HEK293T (cell line): Measurements from ENCODE around the gene CCDC92.

Source experiments
- CTCF ChIA-PET: fragments of 350-600 bp; formaldehyde crosslinking; extraction: SDS; loops from one replicate; lab custom pipeline; 2021; ENCODE audit warnings: antibody characterized with exemption, inconsistent platforms; lab: Yijun Ruan, JAX
- POLR2A ChIA-PET: fragments of 350-600 bp; formaldehyde crosslinking; extraction: SDS; loops from one replicate; lab custom pipeline; 2020; ENCODE audit warnings: antibody characterized with exemption, inconsistent platforms; lab: Yijun Ruan, JAX
- DNase-seq: peaks from one replicate; pipeline ENCODE4 v3.0.0; 2012; ENCODE audit warnings: mixed read lengths; ENCODE audit errors: extremely low spot score
- ARNT ChIP-seq: fragments of 450-650 bp; IDR thresholded peaks from 2 replicates; pipeline ENCODE4 v1.6.1; 2017; ENCODE audit warnings: mild to moderate bottlenecking
- BHLHE40 ChIP-seq: fragments of 450-650 bp; IDR thresholded peaks from 2 replicates; pipeline ENCODE4 v1.6.1; 2016; ENCODE audit warnings: mild to moderate bottlenecking, moderate library complexity, borderline replicate concordance
- CTBP1 ChIP-seq: fragments of 450-650 bp; IDR thresholded peaks from 2 replicates; pipeline ENCODE4 v1.6.1; 2016; ENCODE audit warnings: borderline replicate concordance
- ELF4 ChIP-seq: fragments of 450-650 bp; IDR thresholded peaks from 2 replicates; pipeline ENCODE4 v1.6.1; 2017; ENCODE audit warnings: antibody characterized with exemption
- FOXA1 ChIP-seq: fragments of 450-650 bp; IDR thresholded peaks from 2 replicates; pipeline ENCODE4 v1.6.1; 2016; ENCODE audit warnings: mild to moderate bottlenecking
- FOXK2 ChIP-seq: fragments of 450-650 bp; IDR thresholded peaks from 2 replicates; pipeline ENCODE4 v1.6.1; 2016; ENCODE audit warnings: mild to moderate bottlenecking
- FOXM1 ChIP-seq: fragments of 450-650 bp; IDR thresholded peaks from 2 replicates; pipeline ENCODE4 v1.6.1; 2017; ENCODE audit warnings: mild to moderate bottlenecking, borderline replicate concordance
- HDGF ChIP-seq: fragments of 450-650 bp; IDR thresholded peaks from 2 replicates; pipeline ENCODE4 v1.6.1; 2017; ENCODE audit warnings: antibody characterized with exemption, borderline replicate concordance
- L3MBTL2 ChIP-seq: fragments of 450-650 bp; conservative IDR thresholded peaks from 2 replicates; pipeline ENCODE4 v1.6.1; 2016; ENCODE audit warnings: mild to moderate bottlenecking
- LEF1 ChIP-seq: fragments of 450-650 bp; IDR thresholded peaks from 2 replicates; pipeline ENCODE4 v1.6.1; 2017; ENCODE audit warnings: mild to moderate bottlenecking, borderline replicate concordance
- NFRKB ChIP-seq: fragments of 450-650 bp; IDR thresholded peaks from 2 replicates; pipeline ENCODE4 v1.6.1; 2016; ENCODE audit warnings: mild to moderate bottlenecking, moderate library complexity
- SP1 ChIP-seq: fragments of 450-650 bp; IDR thresholded peaks from 2 replicates; pipeline ENCODE4 v1.6.1; 2017
- SUZ12 ChIP-seq: fragments of 450-650 bp; IDR thresholded peaks from 2 replicates; pipeline ENCODE4 v1.6.1; 2016; ENCODE audit warnings: mild to moderate bottlenecking
- TARDBP ChIP-seq: fragments of 450-650 bp; IDR thresholded peaks from 2 replicates; pipeline ENCODE4 v1.6.1; 2016
- ZNF384 ChIP-seq: fragments of 450-650 bp; IDR thresholded peaks from 2 replicates; pipeline ENCODE4 v1.6.1; 2016
- TF ChIP-seq, protein P1 (sequence below): fragments of 450-650 bp; IDR thresholded peaks from 2 replicates; pipeline ENCODE4 v1.6.1; 2016

The CCDC92 gene

DNA sequence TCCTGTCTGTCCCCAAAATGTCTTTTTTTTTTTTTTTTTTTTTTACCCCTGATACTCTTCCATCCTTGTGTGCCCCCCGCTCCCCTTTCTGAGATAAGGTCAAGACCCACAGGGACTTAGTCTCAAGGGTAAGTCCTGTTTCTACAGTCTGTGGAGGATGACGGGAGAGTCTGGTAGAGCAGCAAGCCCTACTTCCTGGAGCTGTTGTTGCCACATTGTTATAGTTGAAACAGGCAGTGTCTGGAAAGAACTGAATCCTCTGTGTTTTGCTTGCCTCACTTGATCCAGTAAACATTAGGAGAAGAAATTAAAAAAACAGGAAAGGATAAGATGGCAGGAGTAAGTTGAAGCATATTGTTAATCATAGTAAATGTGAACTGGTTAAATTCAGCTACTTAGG lies 45.9 kb upstream of the CCDC92 start:
- ChIA-PET CTCF (no interaction called here), POLR2A (no interaction called here)
- TF ChIP-seq ARNT (no peak), LEF1 (no peak), NFRKB (no peak)
- TF ChIP-seq, protein P1, sequence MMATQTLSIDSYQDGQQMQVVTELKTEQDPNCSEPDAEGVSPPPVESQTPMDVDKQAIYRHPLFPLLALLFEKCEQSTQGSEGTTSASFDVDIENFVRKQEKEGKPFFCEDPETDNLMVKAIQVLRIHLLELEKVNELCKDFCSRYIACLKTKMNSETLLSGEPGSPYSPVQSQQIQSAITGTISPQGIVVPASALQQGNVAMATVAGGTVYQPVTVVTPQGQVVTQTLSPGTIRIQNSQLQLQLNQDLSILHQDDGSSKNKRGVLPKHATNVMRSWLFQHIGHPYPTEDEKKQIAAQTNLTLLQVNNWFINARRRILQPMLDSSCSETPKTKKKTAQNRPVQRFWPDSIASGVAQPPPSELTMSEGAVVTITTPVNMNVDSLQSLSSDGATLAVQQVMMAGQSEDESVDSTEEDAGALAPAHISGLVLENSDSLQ = no peak
- no peak for DNase-seq

DNA sequence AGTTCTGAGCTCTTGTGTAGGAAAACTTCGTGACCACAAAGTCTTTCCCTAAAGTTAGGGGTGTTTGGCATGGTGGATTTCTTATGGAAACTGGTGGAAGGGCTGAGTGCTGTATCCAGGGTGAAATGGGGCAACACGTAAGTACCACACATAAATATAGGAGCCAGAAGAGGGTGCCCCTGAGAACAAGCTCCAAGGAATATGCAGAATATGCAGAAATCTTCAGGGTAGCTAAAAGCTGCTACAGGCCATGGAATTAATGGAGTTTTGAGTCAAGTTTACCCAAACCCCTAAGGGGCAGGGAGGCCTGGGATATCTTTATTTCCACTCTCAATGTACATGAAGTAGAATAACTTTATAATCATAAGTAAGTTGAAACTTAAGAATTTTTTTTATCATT lies 44.4 kb upstream of the CCDC92 start:
- ChIA-PET CTCF (no interaction called here), POLR2A (no interaction called here)
- DNase-seq = no peak
- TF ChIP-seq CTBP1 (no peak), BHLHE40 (no peak), FOXK2 (no peak), FOXM1 (no peak), L3MBTL2 (no peak), FOXA1 (no peak), ZNF384 (no peak), TARDBP (no peak), NFRKB (no peak), ARNT (no peak), ELF4 (no peak), SP1 (no peak), LEF1 (no peak), SUZ12 (no peak), HDGF (no peak)
- TF ChIP-seq, protein P1 = no peak

DNA sequence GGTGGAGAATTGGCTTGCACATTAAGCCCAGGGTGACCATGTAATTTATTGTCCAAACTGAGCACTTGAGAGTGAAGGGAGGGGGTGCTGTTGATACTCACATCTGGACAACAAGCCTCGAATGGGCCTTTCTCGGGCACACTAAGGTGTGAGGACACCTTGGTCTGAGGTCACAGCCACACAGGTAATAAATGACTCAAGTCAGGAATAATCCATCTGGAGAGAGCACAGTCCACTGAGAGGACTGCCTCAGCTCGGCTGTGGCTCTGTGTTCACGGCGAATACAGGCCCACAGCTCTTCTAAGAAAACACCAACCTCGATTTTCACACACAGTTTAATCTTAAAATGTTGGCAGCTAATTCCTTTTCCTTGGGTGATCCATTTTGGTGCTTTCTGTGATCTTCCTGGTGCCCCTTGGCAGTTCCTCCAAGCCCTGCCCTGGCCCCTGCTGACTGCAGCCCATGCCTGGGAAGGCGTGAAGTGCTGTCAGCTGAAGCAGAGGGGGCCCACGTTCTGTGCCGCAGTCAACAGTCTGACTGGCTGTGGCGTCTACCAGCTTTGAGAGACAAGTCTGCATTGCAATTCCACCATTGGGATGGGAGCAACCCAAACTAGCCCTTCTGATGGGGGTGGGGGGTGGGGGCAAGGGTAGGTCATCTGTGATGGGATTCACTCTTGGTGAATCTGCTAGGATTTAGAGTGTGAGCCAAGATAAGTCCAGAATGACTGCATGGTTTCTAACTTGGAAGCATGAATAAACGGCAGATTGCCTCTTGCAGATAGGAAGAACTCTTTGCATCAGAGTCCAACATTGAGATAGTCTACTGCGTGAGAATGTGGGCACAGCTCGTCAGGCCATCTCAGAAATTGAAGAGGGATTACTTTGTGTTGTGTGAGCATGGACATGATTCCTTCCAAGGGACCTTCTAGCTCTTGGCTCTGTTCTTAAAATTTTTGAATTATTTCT lies 43.1 kb upstream of the CCDC92 start:
- ChIA-PET CTCF (interaction anchor here (0.6 to 0.8 kb wide), 3 partner anchors 17 to 438 kb away, joined by 3 to 4 read pairs (median 3); no protein-coding TSS in a partner anchor), POLR2A (no interaction called here)
- no peak for TF ChIP-seq FOXM1
- no peak for TF ChIP-seq FOXK2
- no peak for TF ChIP-seq TARDBP
- TF ChIP-seq LEF1 = no peak
- no peak for TF ChIP-seq NFRKB
- no peak for TF ChIP-seq CTBP1
- TF ChIP-seq SP1 = no peak
- no peak for TF ChIP-seq HDGF
- TF ChIP-seq ARNT = no peak
- no peak for DNase-seq

DNA sequence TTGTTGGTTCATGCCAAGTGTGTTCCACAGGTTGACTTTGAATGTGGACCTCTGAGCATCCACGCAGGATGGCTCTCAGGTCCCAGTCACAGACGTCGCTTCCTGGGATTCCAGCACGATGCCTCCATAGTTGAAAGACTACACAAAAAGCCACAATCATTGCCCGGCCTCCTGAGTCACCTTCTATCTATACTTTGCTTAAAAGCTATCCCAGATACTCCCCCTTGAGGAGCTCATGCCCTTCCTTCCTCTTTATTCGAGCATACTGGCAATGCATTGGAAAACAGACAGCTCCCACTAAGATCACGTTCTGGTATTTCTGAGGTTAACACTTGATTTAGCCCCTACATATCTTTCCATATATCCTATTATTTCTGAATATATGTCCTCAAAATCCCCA lies 40.4 kb upstream of the CCDC92 start:
- DNase-seq = no peak
- ChIA-PET POLR2A (no interaction called here), CTCF (no interaction called here)
- no peak for TF ChIP-seq ARNT

DNA sequence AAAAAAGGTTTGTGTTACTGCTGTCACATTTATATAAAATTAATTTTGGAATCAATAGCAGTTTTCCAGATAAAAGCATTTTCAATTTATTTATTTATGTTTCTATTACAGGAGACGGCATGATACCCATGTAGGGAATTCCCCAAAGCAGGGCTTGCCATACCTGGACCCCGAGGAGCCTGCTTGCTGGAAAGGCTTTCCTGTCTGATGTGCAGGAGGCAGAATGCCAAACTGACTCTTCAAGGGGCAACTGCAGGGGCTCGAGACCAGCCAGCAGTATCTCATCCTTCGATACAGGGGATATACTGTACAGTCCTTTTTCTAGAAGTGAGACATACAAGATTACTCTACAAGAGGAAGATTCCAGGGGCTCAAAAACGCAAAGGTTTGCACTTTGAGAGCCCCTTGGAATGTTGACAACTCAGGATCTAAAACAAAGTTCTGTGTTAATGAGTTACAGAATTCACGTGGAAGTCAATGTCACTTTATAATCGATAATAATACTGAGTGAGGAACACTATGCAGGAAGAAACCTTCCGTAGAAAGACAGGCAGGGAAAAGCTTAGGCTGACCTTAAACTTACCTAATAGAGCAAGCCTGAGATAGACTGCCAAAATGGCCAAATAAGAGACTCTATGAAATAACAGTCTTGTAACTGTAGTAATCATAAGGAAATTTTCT lies 38.9 kb upstream of the CCDC92 start:
- ChIA-PET POLR2A (no interaction called here), CTCF (no interaction called here)
- TF ChIP-seq FOXM1 (no peak), LEF1 (no peak), BHLHE40 (no peak), SP1 (no peak), SUZ12 (no peak), TARDBP (no peak), ZNF384 (no peak), ELF4 (no peak), NFRKB (no peak)
- TF ChIP-seq, protein P1 = no peak
- DNase-seq = no peak

DNA sequence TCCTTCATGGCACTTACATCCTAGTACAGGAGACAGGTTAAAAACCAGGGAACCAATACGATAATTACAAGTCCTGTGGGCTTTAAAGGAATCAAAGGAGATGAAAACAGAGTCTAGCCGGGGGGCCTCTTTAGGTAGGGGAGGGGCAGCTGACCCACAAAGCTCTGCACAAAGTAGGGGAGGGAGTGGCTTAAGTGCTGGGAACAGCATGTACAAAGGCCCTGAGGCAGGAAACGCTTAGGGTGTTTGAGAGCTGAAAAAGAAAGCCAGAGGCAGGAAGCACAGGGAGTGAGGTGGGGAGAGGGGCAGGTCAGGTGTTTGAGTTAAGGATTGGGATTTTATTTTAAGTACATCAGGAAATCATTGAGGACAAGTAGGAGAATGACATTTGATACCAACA lies 38.1 kb upstream of the CCDC92 start:
- CTCF ChIA-PET = no interaction called here
- DNase-seq = no peak
- POLR2A ChIA-PET = no interaction called here
- TF ChIP-seq NFRKB (no peak), BHLHE40 (no peak), ELF4 (no peak), SUZ12 (no peak), TARDBP (no peak), CTBP1 (no peak)

DNA sequence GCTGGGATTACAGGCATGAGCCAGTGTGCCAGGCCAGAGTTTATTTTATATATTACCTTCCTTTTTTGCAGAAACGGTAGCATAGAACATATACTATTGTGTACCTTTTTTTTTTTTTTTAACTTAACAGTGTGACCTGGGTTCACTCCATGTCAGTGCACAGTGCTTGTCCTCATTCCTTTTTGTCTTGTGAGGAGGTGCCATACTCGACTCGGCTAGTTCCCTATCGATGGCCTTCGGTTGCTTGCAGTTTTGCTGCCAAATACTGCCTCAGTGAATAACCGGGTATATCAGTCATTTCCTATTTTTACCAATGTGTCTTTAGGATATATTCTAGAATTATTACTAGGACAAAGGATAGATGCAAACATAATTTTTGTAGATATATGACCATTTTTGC lies 37.1 kb upstream of the CCDC92 start:
- CTCF ChIA-PET = no interaction called here

More for the DNA sequence above, 37.1 kb upstream of the CCDC92 start:
- POLR2A ChIA-PET = no interaction called here
- TF ChIP-seq LEF1 (no peak), L3MBTL2 (no peak), FOXM1 (no peak), SUZ12 (no peak)
- TF ChIP-seq, protein P1 = no peak
- no peak for DNase-seq
